ENCODE data around the gene ITK.

Gene ITK

GRCh38 chr5:157219491-157220271, 39.0 kb downstream of the ITK start:
- no peak for DNase-seq (ENCODE audit: low read depth, low spot score)

DNA sequence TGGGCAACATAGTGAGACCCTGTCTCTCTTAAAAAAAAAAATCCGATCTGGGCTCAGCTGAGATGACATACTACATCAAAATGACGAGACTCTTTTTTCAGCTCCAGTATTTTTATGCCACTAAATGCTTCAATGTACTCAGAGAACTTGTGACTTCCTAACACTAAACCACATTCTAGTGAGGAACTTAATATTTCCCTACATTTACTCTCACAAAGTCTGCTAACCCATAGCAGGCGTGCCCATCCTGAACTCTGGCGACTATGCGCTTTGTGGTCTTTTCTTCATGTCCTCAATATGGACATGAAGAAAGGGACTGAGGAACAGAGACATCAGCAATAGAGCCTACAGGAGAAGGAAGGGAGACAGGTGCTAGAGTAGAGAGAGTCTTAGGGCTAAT, 41.3 kb downstream of the ITK start:
- TF ChIP-seq FOXP2 (optimal IDR thresholded peaks at IDR 0.05; ENCODE audit: control extremely low read depth, extremely low read length, insufficient read depth) (no peak), EZH2 (IDR thresholded peaks at IDR 0.05) (no peak), POLR2AphosphoS5 (IDR thresholded peaks at IDR 0.05; ENCODE audit: borderline replicate concordance, low read depth, low read length) (no peak)
- H3K4me3 ChIP-seq: no peak overlapping the region

More at GRCh38 chr5:157219491-157220271, 39.0 kb downstream of the ITK start:
- H3K36me3 ChIP-seq (ENCODE audit: insufficient read depth, low read length): no peaks in the 10 kb centered on the region
- no peak overlapping the region for H3K4me3 ChIP-seq
- H3K9ac ChIP-seq (ENCODE audit: insufficient read length): no peak overlapping the region
- TF ChIP-seq POLR2AphosphoS5 (IDR thresholded peaks at IDR 0.05; ENCODE audit: borderline replicate concordance, low read depth, low read length) (no peak), FOXP2 (optimal IDR thresholded peaks at IDR 0.05; ENCODE audit: control extremely low read depth, extremely low read length, insufficient read depth) (no peak), EZH2 (IDR thresholded peaks at IDR 0.05) (no peak)
- H3K9me3 ChIP-seq (ENCODE audit: low read depth, low read length): no peaks in the 10 kb centered on the region
- H3K27ac ChIP-seq: no peak overlapping the region

DNA sequence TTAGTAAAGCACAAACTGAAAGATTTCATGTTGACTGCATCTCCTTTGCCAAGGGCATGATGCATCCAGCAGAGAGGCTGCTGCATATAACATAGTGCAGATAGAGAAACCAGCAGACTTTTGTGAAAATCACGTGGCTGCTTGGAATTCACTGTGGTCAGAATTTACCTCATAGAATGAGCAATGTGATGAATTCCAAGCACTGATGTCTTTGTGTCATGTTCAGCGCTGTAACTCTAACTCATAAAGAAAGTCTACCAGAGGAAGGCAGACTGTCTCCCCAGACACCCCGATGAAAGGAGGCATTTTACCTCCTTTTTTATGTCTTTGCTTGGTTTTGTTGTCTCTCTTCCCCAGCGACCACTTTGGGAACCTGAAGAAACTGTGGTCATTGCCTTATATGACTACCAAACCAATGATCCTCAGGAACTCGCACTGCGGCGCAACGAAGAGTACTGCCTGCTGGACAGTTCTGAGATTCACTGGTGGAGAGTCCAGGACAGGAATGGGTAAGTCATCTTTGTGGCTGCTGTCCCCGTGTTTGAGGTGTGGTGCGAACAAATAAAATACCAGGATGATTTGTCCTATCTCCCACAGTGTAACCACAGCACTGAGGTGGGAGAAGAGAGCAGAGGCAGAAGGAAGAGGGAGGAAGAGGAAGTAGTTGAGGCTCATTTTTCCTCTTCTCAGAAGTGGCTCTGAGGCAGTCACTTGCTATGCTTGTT, 42.0 kb downstream of the ITK start:
- Histone ChIP-seq H3K9ac (ENCODE audit: insufficient read length) (no peak overlapping the region), H3K4me3 (no peak overlapping the region), H3K27ac (no peak overlapping the region), H3K9me3 (ENCODE audit: low read depth, low read length) (no peaks in the 10 kb centered on the region), H3K36me3 (ENCODE audit: insufficient read depth, low read length) (no peaks in the 10 kb centered on the region)
- no peak for DNase-seq (ENCODE audit: low read depth, low spot score)
- TF ChIP-seq EZH2 (IDR thresholded peaks at IDR 0.05) (no peak), POLR2AphosphoS5 (IDR thresholded peaks at IDR 0.05; ENCODE audit: borderline replicate concordance, low read depth, low read length) (no peak), FOXP2 (optimal IDR thresholded peaks at IDR 0.05; ENCODE audit: control extremely low read depth, extremely low read length, insufficient read depth) (no peak)

More for the DNA sequence above, 41.3 kb downstream of the ITK start:
- DNase-seq (ENCODE audit: low read depth, low spot score): no peak
- no peak overlapping the region for H3K27ac ChIP-seq
- no peaks in the 10 kb centered on the region for H3K9me3 ChIP-seq (ENCODE audit: low read depth, low read length)
- no peaks in the 10 kb centered on the region for H3K36me3 ChIP-seq (ENCODE audit: insufficient read depth, low read length)
- no peak overlapping the region for H3K9ac ChIP-seq (ENCODE audit: insufficient read length)

DNA sequence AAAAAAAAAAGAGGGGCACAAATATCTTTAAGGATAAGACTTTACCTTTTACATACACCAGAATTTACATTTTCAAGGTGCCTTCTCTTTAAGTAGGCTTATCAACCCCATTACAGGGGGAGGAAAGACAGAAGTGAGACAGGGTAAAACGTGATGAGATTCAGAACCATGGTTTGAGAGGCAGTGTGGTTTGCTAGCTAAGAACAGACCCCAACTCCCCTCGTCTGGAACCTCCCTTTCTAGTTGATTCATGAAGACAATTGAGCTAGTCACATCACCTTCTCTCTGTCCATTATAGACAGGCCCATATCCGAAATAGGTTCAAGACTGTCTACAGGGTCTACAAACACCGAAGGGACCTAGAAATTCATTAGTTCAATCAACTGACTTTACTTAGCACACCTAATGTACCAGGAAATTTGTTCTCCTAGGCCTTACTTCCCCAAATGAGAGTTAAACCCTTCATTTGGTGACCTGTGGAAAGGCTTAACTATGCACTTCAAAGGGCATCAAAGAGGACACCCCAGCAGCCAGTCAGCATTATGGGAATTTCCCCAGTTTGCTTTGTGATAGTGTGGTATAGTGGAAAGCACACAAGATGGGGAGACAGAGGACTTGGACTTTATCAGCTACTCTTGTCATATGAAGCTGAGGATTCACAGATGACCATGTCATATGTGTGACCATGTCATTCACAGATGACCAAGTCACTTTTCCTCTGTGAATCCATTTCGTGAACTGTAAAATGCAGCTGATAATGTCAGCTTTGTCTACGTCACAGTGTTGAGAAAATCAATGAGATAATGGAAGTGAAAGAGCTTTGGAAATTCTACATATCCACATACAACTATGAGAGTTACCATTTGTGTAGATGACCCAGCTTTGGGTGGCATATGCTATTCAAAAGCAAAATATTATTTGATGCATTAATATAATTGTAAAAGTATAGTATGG, 45.1 kb downstream of the ITK start:
- TF ChIP-seq EZH2 (IDR thresholded peaks at IDR 0.05) (no peak), FOXP2 (optimal IDR thresholded peaks at IDR 0.05; ENCODE audit: control extremely low read depth, extremely low read length, insufficient read depth) (no peak), POLR2AphosphoS5 (IDR thresholded peaks at IDR 0.05; ENCODE audit: borderline replicate concordance, low read depth, low read length) (no peak)
- H3K36me3 ChIP-seq (ENCODE audit: insufficient read depth, low read length): no peaks in the 10 kb centered on the region

DNA sequence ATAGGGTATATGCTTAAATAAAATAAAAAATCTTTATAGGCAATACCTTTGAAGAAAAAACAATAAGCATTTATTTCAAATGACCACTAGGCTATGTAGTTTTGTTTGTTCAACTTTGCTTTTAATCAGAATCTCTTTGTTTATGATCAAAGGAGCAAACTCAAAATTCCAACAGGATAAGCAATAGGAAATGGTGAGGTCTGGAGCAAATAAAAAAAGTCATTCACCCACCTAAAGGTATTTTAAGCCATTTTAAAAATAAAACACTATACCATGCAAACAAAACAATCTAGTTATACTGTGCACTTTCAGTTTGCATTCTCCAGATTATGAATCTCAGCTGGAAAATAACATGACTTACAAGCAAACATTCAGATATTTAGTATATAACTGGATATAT, 50.0 kb downstream of the ITK start:
- DNase-seq (ENCODE audit: low read depth, low spot score): no peak
- no peaks in the 10 kb centered on the region for H3K9me3 ChIP-seq (ENCODE audit: low read depth, low read length)
- H3K9ac ChIP-seq (ENCODE audit: insufficient read length): no peak overlapping the region
- H3K27ac ChIP-seq: no peak overlapping the region
- H3K36me3 ChIP-seq (ENCODE audit: insufficient read depth, low read length): no peaks in the 10 kb centered on the region
- H3K4me3 ChIP-seq: no peak overlapping the region
- TF ChIP-seq EZH2 (IDR thresholded peaks at IDR 0.05) (no peak), FOXP2 (optimal IDR thresholded peaks at IDR 0.05; ENCODE audit: control extremely low read depth, extremely low read length, insufficient read depth) (no peak), POLR2AphosphoS5 (IDR thresholded peaks at IDR 0.05; ENCODE audit: borderline replicate concordance, low read depth, low read length) (no peak)

More for the DNA sequence above, 45.1 kb downstream of the ITK start:
- H3K9ac ChIP-seq (ENCODE audit: insufficient read length): no peak overlapping the region
- H3K9me3 ChIP-seq (ENCODE audit: low read depth, low read length): no peaks in the 10 kb centered on the region
- DNase-seq (ENCODE audit: low read depth, low spot score): no peak
- no peak overlapping the region for H3K4me3 ChIP-seq
- H3K27ac ChIP-seq: no peak overlapping the region

DNA sequence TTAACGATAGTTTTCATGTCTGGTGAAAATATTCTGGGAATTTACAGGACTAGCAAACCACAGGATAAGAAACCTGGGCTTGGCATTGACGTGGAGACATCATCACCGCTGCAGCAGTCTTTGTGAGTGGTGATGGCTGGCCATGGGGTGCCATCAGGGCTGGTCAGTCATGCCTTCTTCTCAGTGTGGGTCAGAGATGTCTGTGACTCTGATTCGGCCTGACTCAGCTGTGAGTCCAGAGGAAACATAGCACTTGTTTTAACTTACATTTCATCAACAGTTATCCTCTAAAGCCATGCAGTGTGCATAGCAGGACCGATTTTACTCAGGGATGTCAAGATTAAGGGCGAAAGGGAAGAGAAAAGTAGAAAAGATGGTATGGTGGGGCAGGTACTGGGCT, 52.1 kb downstream of the ITK start:
- Histone ChIP-seq H3K9ac (ENCODE audit: insufficient read length) (no peak overlapping the region), H3K36me3 (ENCODE audit: insufficient read depth, low read length) (no peaks in the 10 kb centered on the region), H3K9me3 (ENCODE audit: low read depth, low read length) (no peaks in the 10 kb centered on the region), H3K4me3 (no peak overlapping the region), H3K27ac (no peak overlapping the region)
- DNase-seq (ENCODE audit: low read depth, low spot score): no peak
- TF ChIP-seq FOXP2 (optimal IDR thresholded peaks at IDR 0.05; ENCODE audit: control extremely low read depth, extremely low read length, insufficient read depth): no peak
- TF ChIP-seq POLR2AphosphoS5 (IDR thresholded peaks at IDR 0.05; ENCODE audit: borderline replicate concordance, low read depth, low read length): no peak
- no peak for TF ChIP-seq EZH2 (IDR thresholded peaks at IDR 0.05)

- Histone ChIP-seq H3K9ac (ENCODE audit: insufficient read length) (no peak overlapping the region), H3K9me3 (ENCODE audit: low read depth, low read length) (no peaks in the 10 kb centered on the region), H3K27ac (no peak overlapping the region), H3K4me3 (no peak overlapping the region), H3K36me3 (ENCODE audit: insufficient read depth, low read length) (no peaks in the 10 kb centered on the region)
- TF ChIP-seq POLR2AphosphoS5 (IDR thresholded peaks at IDR 0.05; ENCODE audit: borderline replicate concordance, low read depth, low read length) (no peak), EZH2 (IDR thresholded peaks at IDR 0.05) (no peak), FOXP2 (optimal IDR thresholded peaks at IDR 0.05; ENCODE audit: control extremely low read depth, extremely low read length, insufficient read depth) (no peak)
- no peak for DNase-seq (ENCODE audit: low read depth, low spot score)
Measured at GRCh38 chr5:157233515-157233914, 52.9 kb downstream of the ITK start.
